Measurements from ENCODE around the gene HLA-DQA1. TPM values are rescaled to one million over a fixed set of nuclear protein-coding genes. Genes with fewer than 3 reads are reported as not detected.
"Not testable (repeated sequence)": the region's sequence is repeated elsewhere in the genome, so short reads cannot be mapped to it uniquely, and the experiment has no call there.

The HLA-DQA1 gene
- total RNA-seq, 4 donors from 2014 or later, result 0.30 to 17.2 (median 9.2) TPM

GRCh38 chr6:32666420-32667300, 29.5 kb downstream of the HLA-DQA1 start, which contains the start of gene HLA-DQB1:
HLA-DQB1 (minus strand) TSS chr6:32666657; CDS start chr6:32666607, 50 bp downstream.
- no peaks in the 10 kb centered on the region for H3K27me3 ChIP-seq
- H3K4me1 ChIP-seq, result no peaks in the 10 kb centered on the region
- peak within 1 kb of the TSS in 1 of 4 donors; percentile 12 for H3K4me3 ChIP-seq
- no peak for TF ChIP-seq POLR2A (IDR thresholded peaks at IDR 0.05)
- no peak for TF ChIP-seq CTCF (IDR thresholded peaks at IDR 0.05)
- WGBS, 2 donors, result 4 to 18% methylated on average over 16 of the region's 16 CpGs
- H3K27ac ChIP-seq, result no peak within 1 kb of the TSS
- H3K9me3 ChIP-seq, result no peaks in the 10 kb centered on the region
- H3K36me3 ChIP-seq, result no peaks in the 10 kb centered on the region
- DNase-seq (ENCODE audit: low spot score in 2 of 2), result peak in 1 of 2 donors; percentile 21

- WGBS, 2 donors, result 26 to 36% methylated on average over 5 of the region's 5 CpGs
- H3K27me3 ChIP-seq, result no peaks in the 10 kb centered on the region
- TF ChIP-seq EP300 (IDR thresholded peaks at IDR 0.05) (no peak), CTCF (IDR thresholded peaks at IDR 0.05) (no peak), POLR2A (IDR thresholded peaks at IDR 0.05) (no peak)
- DNase-seq (ENCODE audit: low spot score in 2 of 2), result peak in 1 of 2 donors; percentile 24
- H3K4me3 ChIP-seq, result no peak overlapping the region
- no peaks in the 10 kb centered on the region for H3K36me3 ChIP-seq
- peak overlapping the region in 1 of 4 donors; percentile 11 for H3K27ac ChIP-seq
- H3K9me3 ChIP-seq, result peaks cover 0 to 4% (median 0%) of the 10 kb centered on the region in 4 donors
- H3K4me1 ChIP-seq, result no peaks in the 10 kb centered on the region
Observed at GRCh38 chr6:32668226-32668747, 31.1 kb downstream of the HLA-DQA1 start.

GRCh38 chr6:32669240-32669639, 32.0 kb downstream of the HLA-DQA1 start:
- H3K4me3 ChIP-seq, result no peak overlapping the region
- WGBS, 2 donors, result 57 to 67% methylated on average over 4 of the region's 4 CpGs
- no peaks in the 10 kb centered on the region for H3K36me3 ChIP-seq
- DNase-seq (ENCODE audit: low spot score in 2 of 2), result no peak
- H3K9me3 ChIP-seq, result peaks cover 0 to 4% (median 0%) of the 10 kb centered on the region in 4 donors
- H3K27me3 ChIP-seq, result no peaks in the 10 kb centered on the region
- no peaks in the 10 kb centered on the region for H3K4me1 ChIP-seq
- no peak for TF ChIP-seq EP300 (IDR thresholded peaks at IDR 0.05)
- TF ChIP-seq POLR2A (IDR thresholded peaks at IDR 0.05), result no peak
- TF ChIP-seq CTCF (IDR thresholded peaks at IDR 0.05), result no peak
- H3K27ac ChIP-seq, result no peak overlapping the region

- no peak for DNase-seq (ENCODE audit: low spot score in 2 of 2)
- H3K4me1 ChIP-seq, result no peaks in the 10 kb centered on the region
- no peaks in the 10 kb centered on the region for H3K27me3 ChIP-seq
- H3K9me3 ChIP-seq, result peaks cover 0 to 4% (median 0%) of the 10 kb centered on the region in 4 donors
- no peak overlapping the region for H3K27ac ChIP-seq
- TF ChIP-seq POLR2A (IDR thresholded peaks at IDR 0.05) (no peak), CTCF (IDR thresholded peaks at IDR 0.05) (no peak), EP300 (IDR thresholded peaks at IDR 0.05) (no peak)
- H3K36me3 ChIP-seq, result no peaks in the 10 kb centered on the region
- no peak overlapping the region for H3K4me3 ChIP-seq
Observed at GRCh38 chr6:32669893-32670292, 32.7 kb downstream of the HLA-DQA1 start.

GRCh38 chr6:32671908-32672307, 34.7 kb downstream of the HLA-DQA1 start:
- H3K9me3 ChIP-seq; H3K36me3 ChIP-seq; H3K4me3 ChIP-seq; H3K4me1 ChIP-seq; DNase-seq (ENCODE audit: low spot score in 2 of 2); H3K27ac ChIP-seq; H3K27me3 ChIP-seq: not testable (repeated sequence)
- 61 to 66% methylated on average over 2 of the region's 2 CpGs for WGBS, 2 donors

- H3K36me3 ChIP-seq; H3K27ac ChIP-seq; DNase-seq (ENCODE audit: low spot score in 2 of 2); H3K27me3 ChIP-seq; H3K4me1 ChIP-seq; H3K9me3 ChIP-seq; H3K4me3 ChIP-seq: not testable (repeated sequence)
- WGBS, 2 donors, result 86 to 90% methylated on average over 7 of the region's 7 CpGs
Observed at GRCh38 chr6:32674123-32674522, 36.9 kb downstream of the HLA-DQA1 start.
